Frontal cortex (tissue), 4 donors: ENCODE results near the gene ZXDB. TPM values are rescaled to one million over a fixed set of nuclear protein-coding genes. Genes with fewer than 3 reads are reported as not detected.
"Not testable (repeated sequence)": the region's sequence is repeated elsewhere in the genome, so short reads cannot be mapped to it uniquely, and the experiment has no call there.

ENCODE experiments used
- DNase-seq, 2 donors: peaks; one replicate each; pipeline ENCODE4 v3.0.0; 2012; ENCODE audit warnings: low spot score in 2 of 2
- FAIRE-seq: peaks from 2 replicates; lab custom pipeline; 2012; peaks lifted over from hg19 to GRCh38; lab: Jason Lieb, UNC
- total RNA-seq: library from RNA; depleted of rRNA; stranded (reverse); fragments of >200 nt; gene quantifications from one replicate; pipeline ENCODE4 v1.2.3, GENCODE V29; 2014
- donor health status: control.
- donor health status: control.
- donor health status: control.

Gene ZXDB
- 13.9 TPM for total RNA-seq

DNA sequence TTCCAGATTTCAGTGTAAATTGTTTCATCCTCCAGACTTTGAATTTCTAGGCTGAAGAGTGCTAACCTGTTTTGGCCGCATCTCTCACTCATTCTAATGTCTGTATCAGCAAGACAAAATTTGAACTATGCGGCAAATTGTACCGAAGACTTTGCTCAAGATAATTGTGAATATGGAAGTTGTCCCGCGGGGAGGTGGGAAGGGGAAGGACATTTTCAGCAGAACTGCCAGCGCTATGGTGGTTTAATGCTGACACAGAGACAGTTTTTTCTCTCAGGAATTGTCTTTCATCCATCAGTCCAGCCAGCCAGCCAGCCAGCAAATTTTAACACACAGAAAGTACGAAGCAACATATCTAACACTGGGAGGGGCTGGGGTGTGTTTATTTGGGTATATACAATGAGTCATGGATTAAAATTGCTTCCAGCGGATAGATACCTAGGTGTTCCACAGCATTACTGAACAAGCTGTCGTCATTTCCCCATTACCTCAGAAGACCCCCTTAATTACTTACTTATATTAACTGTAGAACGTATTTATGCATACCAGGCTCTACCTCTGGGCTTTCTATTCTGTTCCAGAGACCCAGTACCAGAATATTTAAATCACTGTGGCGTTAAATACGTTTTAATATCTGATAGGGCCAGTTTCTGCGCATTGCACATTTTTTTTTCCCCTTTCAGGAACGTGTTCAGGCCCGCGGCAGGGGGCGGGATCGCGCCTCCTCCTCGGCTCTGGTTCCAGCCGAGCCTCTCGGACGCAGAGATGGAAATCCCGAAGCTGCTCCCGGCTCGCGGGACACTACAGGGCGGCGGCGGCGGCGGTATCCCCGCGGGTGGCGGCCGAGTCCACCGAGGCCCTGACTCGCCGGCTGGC is at the start of gene ZXDB:
TSS of gene ZXDB (plus strand) at position 728 of the 876 bp plus-strand sequence. CDS start at position 766, 38 bp downstream.
- not testable (repeated sequence) for FAIRE-seq, DNase-seq

DNA sequence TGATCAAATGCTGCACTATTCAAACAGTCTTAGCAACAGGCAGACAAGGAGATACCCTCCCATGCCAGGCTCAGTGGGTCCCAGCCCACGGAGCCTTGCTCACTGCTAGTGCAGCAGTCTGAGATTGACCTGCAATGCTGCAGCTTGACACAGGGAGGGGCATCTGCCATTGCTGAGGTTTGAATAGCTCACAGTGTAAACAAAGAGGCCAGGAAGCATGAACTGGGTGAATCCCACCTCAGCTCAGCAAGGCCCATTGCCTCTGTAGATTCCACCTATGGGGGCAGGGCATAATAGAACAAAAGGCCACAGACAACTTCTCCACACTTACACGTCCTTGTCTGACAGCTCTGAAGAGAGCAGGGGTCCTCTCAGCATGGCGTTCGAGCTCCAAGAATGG is 26.6 kb upstream of the ZXDB start:
- DNase-seq, result no peak
- FAIRE-seq, result no peak

DNA sequence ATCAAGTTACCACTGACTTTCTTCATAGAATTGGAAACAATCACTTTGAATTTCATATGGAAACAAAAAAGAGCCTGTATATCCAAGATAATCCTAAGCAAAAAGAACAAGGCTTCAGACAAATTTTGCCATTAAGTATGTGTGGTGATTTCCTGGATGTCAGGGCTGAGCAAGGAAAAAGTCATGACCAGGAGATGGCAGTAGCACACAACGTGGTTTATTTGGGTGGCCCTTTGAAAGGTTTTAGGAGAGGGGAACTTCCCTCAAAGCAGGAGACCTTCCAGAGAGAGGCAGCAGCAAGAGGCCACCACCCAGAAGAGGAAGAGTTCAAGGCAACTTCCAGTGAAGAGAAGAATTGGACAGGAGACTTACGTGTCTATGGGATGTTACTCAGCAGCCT is 18.1 kb upstream of the ZXDB start:
- FAIRE-seq (no peak), DNase-seq (no peak)

DNA sequence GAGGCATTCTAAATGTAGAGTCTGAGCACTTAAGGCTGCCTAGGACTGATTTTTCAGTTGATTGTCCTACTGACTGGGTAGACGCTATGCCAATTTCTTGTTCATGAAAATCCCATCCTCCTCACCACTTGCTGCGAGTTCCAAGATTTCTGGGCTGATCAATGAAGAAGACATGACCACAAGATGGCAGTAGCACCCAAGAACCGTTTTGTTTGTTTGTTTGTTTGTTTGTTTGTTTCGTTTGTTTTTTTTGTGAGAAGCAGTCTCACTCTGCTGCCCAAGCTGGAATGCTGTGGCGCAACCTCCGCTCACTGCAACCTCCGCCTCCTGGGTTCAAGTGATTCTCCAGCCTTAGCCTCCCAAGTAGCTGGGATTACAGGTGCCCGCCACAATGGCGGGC is 8.9 kb upstream of the ZXDB start:
- not testable (repeated sequence) for DNase-seq, FAIRE-seq

DNA sequence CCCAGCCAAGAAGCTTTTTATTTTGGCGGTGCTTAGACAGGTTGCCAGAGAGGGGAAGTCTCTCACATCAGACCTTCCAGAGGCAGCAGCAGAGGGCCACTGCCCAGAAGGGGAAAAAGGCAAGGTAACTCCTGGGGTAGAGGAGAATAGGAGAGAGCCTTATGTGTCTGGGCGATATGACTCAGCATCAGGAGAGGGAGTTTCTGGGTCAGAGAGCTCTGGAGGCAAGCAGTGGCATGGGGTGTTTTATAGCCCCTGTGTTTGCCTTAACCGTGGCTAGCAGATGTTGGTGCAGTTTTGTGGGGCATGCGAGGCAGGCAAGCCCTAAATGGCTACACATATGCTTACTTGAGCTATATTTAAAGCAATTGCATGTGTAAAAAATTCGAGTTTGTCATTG is 8.3 kb upstream of the ZXDB start:
- DNase-seq, result no peak
- no peak for FAIRE-seq

DNA sequence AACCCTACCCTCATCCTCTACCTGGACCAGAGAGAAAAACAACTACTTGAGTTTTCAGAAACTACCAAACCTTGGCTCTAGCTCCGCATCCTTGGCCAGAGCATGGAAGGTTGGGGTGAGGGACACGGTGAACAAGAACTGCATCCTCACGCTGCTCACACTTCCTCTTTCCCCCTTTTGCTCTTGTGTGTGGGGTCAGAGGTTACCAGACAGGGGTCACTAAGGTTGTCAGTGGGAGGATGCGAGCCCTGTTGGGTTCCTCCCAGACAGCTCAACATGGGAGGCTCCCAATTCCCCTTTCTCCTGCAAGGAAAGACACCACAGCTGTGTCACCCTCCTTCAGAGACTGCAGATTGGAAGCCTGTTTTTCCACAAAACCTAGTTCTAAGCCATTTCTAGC is 5.5 kb upstream of the ZXDB start:
- DNase-seq (no peak), FAIRE-seq (no peak)

DNA sequence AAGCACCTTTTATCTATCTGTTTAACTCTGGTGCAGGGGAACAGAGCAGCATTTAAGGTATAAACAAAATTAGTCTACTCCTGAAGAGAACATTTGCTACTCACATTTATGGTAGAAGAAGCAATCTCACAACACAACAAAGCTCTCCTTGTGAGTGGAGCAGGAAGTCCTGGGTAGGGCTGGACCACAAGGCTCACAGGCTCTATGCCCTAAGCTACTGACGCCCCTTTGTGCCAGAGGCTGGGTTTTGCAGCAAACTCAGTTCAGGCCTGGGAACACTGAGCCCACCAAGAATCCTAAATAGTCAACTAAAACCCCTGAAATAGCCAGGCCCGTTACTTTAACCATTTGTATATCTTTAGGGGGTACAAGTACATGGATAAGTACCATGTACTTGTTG is 4.7 kb upstream of the ZXDB start:
- FAIRE-seq, result no peak
- no peak for DNase-seq

DNA sequence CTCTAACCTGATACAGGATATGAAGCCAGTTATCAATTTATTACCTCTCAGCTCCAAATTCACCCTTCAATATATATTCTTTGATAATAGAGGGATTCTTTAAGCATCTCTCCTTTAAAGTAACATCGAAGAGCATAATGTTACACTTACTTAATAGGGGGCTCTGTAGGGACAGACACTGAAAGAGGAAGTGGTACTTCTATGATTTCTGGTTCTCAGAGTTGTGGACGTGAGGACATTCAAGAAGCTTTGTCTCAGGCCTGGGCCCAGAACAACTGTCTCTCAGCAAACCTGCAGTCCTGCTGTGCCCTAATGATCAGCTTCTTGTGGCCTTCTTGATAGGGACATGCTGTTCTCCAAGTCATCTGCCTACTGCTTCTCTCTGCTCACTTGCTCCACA is 4.2 kb upstream of the ZXDB start:
- DNase-seq, result no peak
- no peak for FAIRE-seq

DNA sequence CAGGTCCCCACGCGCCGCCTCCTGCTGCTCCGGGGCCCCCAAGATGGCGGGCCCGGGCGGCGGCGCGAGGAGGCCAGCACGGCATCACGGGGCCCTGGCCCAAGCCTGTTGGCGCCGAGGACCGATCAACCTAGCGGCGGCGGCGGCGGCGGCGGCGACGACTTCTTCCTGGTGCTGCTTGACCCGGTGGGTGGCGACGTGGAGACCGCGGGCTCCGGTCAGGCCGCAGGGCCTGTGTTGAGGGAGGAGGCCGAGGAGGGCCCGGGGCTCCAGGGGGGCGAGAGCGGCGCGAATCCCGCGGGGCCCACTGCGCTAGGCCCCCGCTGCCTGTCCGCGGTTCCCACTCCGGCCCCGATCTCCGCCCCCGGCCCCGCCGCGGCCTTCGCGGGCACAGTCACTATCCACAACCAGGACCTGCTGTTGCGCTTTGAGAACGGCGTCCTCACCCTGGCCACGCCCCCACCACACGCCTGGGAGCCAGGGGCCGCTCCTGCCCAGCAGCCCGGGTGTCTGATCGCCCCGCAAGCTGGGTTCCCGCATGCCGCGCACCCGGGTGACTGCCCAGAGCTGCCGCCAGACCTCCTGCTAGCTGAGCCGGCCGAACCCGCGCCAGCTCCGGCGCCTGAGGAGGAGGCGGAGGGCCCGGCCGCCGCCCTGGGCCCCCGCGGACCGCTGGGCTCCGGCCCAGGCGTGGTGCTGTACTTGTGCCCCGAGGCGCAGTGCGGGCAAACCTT is 516 bp downstream of the ZXDB start:
- DNase-seq, result peak in 1 of 2 donors; percentile 28
- not testable (repeated sequence) for FAIRE-seq

DNA sequence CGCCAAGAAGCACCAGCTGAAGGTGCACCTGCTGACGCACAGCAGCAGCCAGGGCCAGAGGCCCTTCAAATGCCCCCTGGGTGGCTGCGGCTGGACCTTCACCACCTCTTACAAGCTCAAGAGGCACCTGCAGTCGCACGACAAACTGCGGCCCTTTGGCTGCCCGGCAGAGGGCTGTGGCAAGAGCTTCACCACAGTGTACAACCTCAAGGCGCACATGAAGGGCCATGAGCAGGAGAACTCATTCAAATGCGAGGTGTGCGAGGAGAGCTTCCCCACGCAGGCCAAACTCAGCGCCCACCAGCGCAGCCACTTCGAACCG is 1.0 kb downstream of the ZXDB start:
- not testable (repeated sequence) for DNase-seq, FAIRE-seq

DNA sequence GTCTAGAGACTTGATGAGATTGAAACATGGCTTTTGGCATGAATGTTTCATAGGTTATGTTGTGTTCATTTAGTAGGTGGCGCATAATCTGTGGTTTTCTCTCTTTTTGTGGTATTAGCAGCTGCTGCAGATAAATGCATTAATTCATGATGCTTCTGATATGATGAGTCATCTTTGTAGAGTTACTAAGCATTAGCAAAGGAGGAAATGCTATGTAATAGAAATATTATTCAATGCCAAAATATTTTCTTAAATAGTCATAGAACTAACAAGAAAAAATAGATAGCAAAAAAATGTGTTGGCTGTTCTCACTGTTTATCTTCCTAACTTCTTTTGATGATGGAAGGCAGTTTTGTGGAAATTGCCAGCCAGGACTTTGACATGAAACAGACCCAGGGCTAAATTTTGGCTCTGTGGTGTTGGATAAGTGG is 3.6 kb downstream of the ZXDB start:
- no peak for FAIRE-seq
- no peak for DNase-seq

DNA sequence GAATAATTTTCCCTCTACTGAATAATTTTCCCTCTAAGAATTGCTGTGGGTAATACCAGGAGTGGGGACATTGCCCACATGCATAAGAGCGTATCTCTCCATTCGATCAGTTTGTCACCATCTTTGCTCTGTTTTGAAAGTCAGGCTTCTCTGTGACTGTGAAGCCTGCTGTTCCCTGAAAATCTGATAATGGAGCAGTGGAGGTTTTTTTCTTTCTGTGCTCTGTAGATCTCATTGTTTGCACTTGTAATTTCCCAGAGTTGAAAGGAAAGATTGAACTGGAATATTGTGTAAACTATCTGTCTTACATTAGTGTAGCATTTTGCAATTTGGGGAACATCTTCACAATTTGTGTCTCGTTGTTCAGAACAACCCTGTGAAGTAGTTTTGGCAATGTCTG is 4.3 kb downstream of the ZXDB start:
- DNase-seq (no peak), FAIRE-seq (no peak)

DNA sequence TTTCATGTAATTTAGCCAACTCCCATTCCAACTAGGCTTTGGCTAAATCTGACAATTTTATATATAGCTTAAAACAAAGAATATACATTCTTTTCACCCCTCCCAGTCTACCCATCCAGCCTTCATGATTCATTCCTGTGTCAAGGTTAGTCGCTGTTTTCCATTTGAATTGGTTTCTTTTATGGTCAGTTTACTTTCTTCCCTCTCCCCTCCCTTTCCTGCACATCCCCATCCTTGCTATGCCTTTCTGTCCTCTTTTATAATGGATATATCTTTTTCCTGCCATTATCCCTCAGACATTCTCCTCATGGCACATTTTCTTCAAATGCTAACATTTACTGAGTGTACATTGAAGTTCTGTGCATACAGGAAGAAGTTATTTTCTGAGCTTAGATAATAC is 4.7 kb downstream of the ZXDB start:
- FAIRE-seq (no peak), DNase-seq (no peak)

DNA sequence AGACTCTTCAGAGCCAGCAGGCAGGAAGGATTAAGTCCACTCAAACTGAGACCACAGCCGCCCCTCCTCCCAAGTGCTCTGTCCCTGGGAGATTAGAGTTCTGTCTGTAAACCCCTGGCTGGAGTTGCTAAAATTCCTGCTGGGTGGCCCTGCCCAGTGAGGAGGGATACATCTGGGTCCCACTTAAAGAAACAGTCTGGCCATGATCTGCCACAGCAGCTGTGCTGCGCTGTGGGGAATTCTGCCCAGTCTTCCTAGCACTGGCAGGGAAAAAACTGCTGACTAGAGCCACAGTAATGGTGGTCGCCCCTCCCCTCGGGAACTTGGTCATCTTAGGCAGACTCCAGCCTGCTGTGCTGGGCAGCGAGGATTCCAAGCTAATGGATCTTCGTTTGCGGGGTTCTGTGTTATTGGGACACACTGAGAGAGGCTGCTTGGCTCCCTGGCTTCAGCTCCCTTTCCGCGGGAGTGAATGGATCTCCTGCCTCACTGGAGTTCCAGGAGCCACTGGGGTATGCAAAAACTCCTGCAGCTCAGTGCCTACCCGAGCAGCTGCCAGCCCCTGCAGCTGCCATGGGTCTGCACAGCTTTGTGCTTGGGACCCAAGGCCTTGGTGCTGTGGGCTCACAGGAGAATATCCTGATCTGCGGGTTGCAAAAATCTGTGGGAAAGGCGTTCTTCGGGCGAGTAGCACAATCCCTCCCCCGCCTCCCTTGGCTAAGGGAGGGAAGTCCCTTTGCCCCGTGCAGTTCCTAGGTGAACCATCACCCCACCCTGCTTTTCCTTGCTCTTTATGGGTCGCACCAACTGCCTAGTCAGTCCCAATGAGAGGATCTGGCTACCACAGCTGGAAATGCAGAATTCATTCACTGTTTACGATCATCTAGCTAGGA is 15.7 kb downstream of the ZXDB start:
- DNase-seq (no peak), FAIRE-seq (no peak)

DNA sequence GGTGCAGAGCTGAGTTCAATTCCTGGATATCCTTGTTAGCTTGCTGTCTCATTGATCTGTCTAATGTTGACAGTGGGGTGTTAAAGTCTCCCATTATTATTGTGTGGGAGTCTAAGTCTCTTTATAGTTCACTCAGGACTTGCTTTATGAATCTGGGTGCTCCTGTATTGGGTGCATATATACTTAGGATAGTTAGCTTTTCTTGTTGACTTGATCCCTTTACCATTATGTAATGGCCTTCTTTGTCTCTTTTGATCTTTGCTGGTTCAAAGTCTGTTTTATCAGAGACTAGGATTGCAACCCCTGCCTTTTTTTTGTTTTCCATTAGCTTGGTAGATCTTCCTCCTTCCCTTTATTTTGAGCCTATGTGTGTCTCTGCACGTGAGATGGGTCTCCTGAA is 21.5 kb downstream of the ZXDB start:
- not testable (repeated sequence) for DNase-seq, FAIRE-seq

DNA sequence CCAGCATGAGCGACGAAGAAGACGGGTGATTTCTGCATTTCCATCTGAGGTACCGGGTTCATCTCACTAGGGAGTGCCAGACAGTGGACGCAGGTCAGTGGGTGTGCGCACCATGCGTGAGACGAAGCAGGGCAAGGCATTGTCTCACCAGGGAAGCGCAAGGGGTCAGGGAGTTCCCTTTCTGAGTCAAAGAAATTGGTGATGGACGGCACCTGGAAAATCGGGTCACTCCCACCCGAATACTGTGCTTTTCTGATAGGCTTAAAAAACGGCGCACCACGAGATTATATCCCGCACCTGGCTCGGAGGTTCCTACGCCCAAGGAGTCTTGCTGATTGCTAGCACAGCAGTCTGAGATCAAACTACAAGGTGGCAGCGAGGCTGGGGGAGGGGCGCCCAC is 37.6 kb downstream of the ZXDB start:
- FAIRE-seq, DNase-seq: not testable (repeated sequence)

DNA sequence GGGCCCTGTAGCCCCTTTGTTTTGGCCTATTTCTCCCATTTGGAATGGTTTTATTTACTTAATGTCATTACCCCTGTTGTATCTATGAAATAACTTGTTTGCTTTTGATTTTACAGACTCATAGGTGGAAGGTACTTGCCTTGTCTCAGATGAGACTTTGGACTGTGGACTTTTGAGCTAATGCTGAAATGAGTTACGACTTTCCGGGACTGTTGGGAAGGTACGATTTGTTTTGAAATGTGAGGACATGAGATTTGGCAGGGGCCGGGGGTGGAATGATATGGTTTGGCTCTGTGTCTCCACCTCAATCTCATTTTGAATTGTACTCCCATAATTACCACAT is 48.8 kb downstream of the ZXDB start:
- DNase-seq, result no peak
- FAIRE-seq, result no peak

DNA sequence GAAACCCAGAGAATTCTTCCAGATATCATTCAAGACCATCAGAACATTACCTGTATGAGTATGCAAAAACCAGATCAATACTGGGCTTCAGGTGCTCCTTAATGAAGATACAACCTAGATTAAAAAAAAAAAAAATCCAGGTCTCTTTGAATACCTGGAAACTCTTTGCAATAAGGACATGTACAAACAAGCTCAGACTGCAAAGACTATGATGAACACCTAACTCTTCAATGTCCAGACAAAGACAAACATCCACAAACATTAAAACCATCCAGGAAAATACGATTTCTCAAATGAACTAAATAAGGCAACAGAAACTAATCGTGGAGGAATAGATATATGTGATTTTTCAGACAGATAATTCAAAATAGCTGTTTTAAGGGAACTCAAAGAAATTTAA is 49.5 kb downstream of the ZXDB start:
- no peak for FAIRE-seq

DNA sequence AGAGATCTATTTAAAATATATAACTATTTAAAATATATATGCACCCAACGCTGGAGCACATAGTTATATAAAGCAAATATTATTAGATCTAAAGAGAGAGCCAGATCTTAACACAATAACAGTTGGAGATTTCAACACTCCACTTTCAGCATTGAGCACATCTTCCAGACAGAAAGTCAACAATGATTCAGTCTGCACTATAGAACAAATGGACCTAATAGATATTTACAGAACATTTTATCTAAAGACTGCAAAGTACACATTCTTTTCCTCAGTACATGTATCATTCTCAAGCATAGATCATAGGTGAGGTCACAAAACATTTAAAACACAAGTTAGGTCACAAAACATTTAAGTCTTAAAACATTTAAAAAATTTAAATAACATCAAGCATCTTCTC is 51.9 kb downstream of the ZXDB start:
- no peak for DNase-seq

More for the DNA sequence above, 49.5 kb downstream of the ZXDB start:
- DNase-seq, result no peak

DNA sequence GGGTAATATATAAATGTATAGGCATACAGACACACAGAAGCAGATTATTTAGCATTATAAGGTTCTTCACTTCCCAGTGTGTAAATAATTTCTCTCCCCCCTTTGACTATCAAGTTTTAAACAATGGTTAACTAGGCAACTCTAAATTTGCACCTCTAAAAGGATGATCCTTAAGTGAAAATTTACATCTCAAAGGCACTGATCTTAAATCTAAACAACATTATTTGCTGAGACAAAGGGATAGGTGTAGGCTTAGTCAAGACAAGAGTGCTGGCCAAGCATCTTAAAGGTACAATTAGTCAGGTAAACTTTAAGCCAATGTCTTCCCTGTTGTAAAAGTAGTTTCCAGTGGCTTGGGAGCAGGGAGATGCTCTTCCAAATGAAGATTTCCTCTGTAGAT is 55.2 kb downstream of the ZXDB start:
- FAIRE-seq (no peak), DNase-seq (no peak)

More for the DNA sequence above, 51.9 kb downstream of the ZXDB start:
- FAIRE-seq, result no peak
